RWPE2 (cell line): ENCODE results near the gene PRMT7.

Experiments used
- ATAC-seq: fragments of 200-7000 bp; cut with Tn5 transposase; 3 replicates; pipeline ENCODE4 v1.9.1; 2021; ENCODE audit warnings: low read depth
- DNase-seq: peaks from one replicate; pipeline ENCODE4 v3.0.0-alpha.2; 2020; ENCODE audit warnings: low spot score
- H3K27ac ChIP-seq: fragments of 450-650 bp; 2 replicates; pipeline ENCODE4 v1.5.1; 2017; ENCODE audit warnings: mild to moderate bottlenecking; ENCODE audit not compliant: poor library complexity, severe bottlenecking
- H3K27me3 ChIP-seq: fragments of 250-450 bp; sonication (Bioruptor Pico); 2 replicates; pipeline ENCODE4 v1.5.1; 2021; ENCODE audit warnings: mild to moderate bottlenecking, moderate library complexity; ENCODE audit not compliant: insufficient read depth, poor library complexity, severe bottlenecking
- H3K36me3 ChIP-seq: fragments of 250-450 bp; sonication (Bioruptor Pico); 2 replicates; pipeline ENCODE4 v1.5.1; 2020; ENCODE audit warnings: low read depth, mild to moderate bottlenecking, moderate library complexity
- H3K4me1 ChIP-seq: fragments of 250-450 bp; sonication (Bioruptor Pico); 2 replicates; pipeline ENCODE4 v1.5.1; 2021; ENCODE audit warnings: mild to moderate bottlenecking, moderate library complexity; ENCODE audit not compliant: insufficient read depth, poor library complexity, severe bottlenecking
- H3K4me3 ChIP-seq: fragments of 250-450 bp; sonication (Bioruptor Pico); 2 replicates; pipeline ENCODE4 v1.5.1; 2021; ENCODE audit warnings: mild to moderate bottlenecking, moderate library complexity; ENCODE audit not compliant: severe bottlenecking
- H3K9me3 ChIP-seq: fragments of 250-450 bp; sonication (Bioruptor Pico); 2 replicates; pipeline ENCODE4 v1.5.1; 2021; ENCODE audit warnings: mild to moderate bottlenecking, moderate library complexity; ENCODE audit not compliant: severe bottlenecking
- TF ChIP-seq, protein P1 (sequence below): fragments of 450-650 bp; IDR thresholded peaks from one replicate; pipeline ENCODE4 v1.5.1; 2017; ENCODE audit warnings: mild to moderate bottlenecking, moderate library complexity; ENCODE audit not compliant: poor library complexity, severe bottlenecking

Gene PRMT7

DNA sequence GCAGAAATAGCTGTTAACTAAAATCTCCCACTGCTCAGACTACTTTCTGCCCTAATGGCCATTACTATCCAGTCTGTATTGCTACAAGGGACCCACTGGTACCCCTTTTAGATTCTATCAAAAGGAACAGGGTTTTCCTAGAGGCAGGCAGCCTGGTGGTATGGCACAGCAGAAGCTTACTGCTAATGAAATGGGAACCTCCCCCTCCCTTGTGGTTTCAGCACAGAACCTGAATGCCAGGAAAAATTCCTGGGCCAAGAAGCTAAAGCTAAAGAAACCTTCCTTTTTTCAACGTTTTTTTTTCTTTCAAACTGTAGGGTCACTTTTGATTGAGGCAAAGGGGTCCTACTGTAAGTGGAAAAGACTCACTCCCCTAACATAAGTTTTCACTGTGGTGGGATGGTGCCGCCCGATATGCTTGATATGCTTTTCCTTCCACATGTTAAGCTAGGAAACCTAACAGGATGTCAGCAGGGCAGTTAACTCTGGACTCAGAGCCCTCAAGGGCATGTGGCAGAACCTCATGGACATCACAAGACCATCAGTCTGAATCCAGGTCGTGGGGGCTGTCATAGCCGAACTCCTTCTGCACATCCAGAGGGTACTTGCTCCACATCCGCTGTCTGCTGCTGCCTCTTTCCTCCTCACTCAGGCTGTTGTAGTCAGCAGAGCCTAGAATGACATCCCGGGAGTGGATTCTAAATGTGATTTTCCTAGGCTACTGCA, 9.9 kb upstream of the PRMT7 start:
- peaks cover 25% of the 10 kb centered on the region for H3K4me1 ChIP-seq
- DNase-seq (no peak), ATAC-seq (no peak)
- no peaks in the 10 kb centered on the region for H3K27me3 ChIP-seq
- H3K27ac ChIP-seq, result peak overlapping the region; percentile 59
- H3K36me3 ChIP-seq, result peaks cover 93% of the 10 kb centered on the region
- no peaks in the 10 kb centered on the region for H3K9me3 ChIP-seq
- TF ChIP-seq, protein P1, sequence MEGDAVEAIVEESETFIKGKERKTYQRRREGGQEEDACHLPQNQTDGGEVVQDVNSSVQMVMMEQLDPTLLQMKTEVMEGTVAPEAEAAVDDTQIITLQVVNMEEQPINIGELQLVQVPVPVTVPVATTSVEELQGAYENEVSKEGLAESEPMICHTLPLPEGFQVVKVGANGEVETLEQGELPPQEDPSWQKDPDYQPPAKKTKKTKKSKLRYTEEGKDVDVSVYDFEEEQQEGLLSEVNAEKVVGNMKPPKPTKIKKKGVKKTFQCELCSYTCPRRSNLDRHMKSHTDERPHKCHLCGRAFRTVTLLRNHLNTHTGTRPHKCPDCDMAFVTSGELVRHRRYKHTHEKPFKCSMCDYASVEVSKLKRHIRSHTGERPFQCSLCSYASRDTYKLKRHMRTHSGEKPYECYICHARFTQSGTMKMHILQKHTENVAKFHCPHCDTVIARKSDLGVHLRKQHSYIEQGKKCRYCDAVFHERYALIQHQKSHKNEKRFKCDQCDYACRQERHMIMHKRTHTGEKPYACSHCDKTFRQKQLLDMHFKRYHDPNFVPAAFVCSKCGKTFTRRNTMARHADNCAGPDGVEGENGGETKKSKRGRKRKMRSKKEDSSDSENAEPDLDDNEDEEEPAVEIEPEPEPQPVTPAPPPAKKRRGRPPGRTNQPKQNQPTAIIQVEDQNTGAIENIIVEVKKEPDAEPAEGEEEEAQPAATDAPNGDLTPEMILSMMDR, result no peak
- H3K4me3 ChIP-seq, result no peak overlapping the region

DNA sequence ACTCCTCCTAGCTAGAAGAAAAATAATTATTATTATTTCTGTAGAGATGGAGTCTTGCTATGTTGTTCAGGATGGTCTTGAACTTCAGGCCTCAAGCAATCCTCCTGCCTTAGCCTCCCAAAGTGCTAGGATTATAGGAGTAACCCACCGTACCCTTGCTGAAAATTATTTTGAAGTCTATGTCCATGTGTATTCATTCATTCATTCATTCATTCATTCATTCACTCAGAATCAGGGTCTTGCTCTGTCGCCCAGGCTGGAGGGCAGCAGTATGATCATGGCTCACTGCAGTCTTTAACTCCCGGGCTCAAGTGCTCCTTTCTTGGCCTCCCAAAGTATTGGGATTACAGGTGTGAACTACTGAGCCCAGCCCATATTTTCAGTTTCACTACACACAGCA, 4.2 kb upstream of the PRMT7 start:
- no peak for DNase-seq
- ATAC-seq, result no peak
- H3K27ac ChIP-seq, result no peak overlapping the region
- TF ChIP-seq, protein P1, result no peak
- no peaks in the 10 kb centered on the region for H3K27me3 ChIP-seq
- H3K36me3 ChIP-seq, result peaks cover 76% of the 10 kb centered on the region
- H3K9me3 ChIP-seq, result no peaks in the 10 kb centered on the region
- H3K4me3 ChIP-seq, result no peak overlapping the region
- H3K4me1 ChIP-seq, result peaks cover 3% of the 10 kb centered on the region

DNA sequence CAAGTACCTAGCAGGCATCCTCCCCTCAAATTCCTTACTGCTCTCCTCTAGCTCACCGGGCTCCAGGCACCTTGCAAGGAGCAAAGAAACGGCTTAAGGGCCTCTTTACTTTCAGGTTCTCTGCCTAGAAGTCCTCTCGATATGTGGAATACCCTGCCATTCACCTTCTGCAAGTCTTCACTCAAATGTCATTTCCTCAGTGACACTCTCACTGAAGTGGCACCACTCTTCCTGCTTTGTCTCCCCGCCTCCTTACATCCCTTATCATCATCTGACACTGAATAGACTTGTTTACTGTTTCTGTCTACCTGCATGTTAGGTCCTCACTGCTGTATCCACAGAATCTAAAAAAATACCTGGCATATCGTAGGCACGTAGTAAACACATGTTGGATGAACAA, 1.0 kb upstream of the PRMT7 start:
- DNase-seq (no peak), ATAC-seq (no peak)
- peaks cover 66% of the 10 kb centered on the region for H3K36me3 ChIP-seq
- H3K27ac ChIP-seq, result no peak overlapping the region
- peaks cover 3% of the 10 kb centered on the region for H3K4me1 ChIP-seq
- H3K27me3 ChIP-seq, result no peaks in the 10 kb centered on the region
- TF ChIP-seq, protein P1, result no peak
- H3K9me3 ChIP-seq, result no peaks in the 10 kb centered on the region
- H3K4me3 ChIP-seq, result peak overlapping the region; percentile 66

DNA sequence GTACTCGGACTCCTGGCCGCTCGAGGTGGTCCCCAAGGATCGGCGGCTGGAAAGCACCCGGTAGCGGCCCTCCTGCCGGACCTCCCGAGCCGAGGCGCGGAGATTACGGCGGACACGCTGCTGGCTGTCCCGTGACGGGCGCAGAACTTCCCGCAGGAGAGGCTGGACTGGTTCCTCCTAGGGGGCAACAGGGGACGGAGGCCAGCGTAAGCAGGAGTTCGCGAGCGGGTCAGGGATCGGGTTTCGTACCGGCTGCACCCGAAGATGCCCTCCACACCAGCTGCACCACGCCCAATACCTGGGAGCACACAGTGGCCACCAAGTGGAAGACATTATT, 414 bp upstream of the PRMT7 start:
- peak; percentile 47 for ATAC-seq
- no peak for DNase-seq
- TF ChIP-seq, protein P1, result no peak
- Histone ChIP-seq H3K9me3 (no peaks in the 10 kb centered on the region), H3K36me3 (peaks cover 64% of the 10 kb centered on the region), H3K27me3 (no peaks in the 10 kb centered on the region), H3K27ac (peak overlapping the region; percentile 45), H3K4me3 (peak overlapping the region; percentile 66), H3K4me1 (peaks cover 3% of the 10 kb centered on the region)

DNA sequence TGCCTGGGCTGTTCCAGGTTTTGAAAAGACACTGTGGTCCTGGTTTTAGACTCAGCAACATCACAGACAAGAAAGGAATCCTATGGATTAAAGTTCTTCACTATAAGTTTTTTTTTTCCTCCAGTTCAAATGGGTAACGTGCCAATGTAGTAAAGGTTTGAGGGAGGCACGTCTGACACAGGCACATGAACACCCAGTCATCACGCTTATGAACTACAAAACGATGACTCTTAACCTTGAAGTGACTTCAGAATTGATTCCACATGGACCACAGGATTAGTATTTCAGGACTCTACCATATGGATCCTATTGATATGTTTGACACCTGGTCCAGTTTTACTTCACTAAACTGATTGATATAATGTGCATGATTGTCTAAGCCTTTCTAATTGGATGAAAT, 2.3 kb downstream of the PRMT7 start:
- Histone ChIP-seq H3K27me3 (no peaks in the 10 kb centered on the region), H3K9me3 (no peaks in the 10 kb centered on the region), H3K4me1 (peaks cover 3% of the 10 kb centered on the region), H3K36me3 (peaks cover 58% of the 10 kb centered on the region), H3K27ac (no peak overlapping the region), H3K4me3 (no peak overlapping the region)
- ATAC-seq, result no peak
- no peak for DNase-seq
- TF ChIP-seq, protein P1, result no peak
